Hematopoietic multipotent progenitor cell treated with erythropoietin and hydrocortisone succinate and interleukin-3 and kit ligand, for 6 days (in vitro differentiated cells): Measurements from ENCODE around the gene ZNF503.

Source experiments
- DNase-seq: peaks from one replicate; pipeline ENCODE4 v3.0.0-alpha.2; 2015

Gene ZNF503

DNA sequence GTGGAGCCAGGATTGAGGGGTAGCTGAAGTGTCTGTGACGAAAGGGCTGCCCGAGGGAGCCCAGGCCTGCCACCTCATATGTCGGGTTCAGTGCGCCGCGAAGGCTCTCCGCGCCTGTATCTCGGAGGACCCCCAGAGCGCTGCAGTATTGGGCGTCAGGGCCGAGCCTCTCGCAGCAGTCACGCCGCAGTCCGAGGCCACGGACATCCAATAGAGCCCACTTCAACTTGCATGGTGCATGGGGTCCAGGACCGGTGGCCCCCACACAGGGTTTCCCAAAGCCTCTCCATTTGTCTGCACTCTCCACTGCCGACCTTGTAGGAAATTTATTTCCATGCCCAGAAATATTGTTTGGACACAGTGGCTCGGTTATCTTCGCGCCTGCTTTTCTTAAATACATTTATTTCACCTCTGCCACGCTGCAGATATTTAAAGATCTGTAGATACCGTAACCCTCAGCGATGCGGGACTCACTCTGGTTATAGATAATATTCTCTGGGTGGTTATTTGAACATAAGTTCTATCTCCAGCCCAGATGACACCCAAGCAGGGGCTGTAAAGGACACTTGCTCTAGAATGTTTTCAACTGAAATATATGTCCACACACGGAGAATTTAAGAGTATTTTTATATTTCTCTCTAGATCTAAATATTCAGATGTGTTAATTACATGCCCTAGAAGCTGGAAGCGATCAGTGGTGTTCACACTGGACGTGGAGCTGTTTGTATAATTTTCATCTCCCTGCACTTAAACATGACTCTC, 5.1 kb upstream of the ZNF503 start:
- no peak for DNase-seq

- no peak for DNase-seq
Measured at GRCh38 chr10:75405598-75406461, 4.3 kb upstream of the ZNF503 start.

GRCh38 chr10:75404815-75405597, 3.4 kb upstream of the ZNF503 start:
- no peak for DNase-seq

GRCh38 chr10:75403939-75404814, 2.6 kb upstream of the ZNF503 start:
- DNase-seq = no peak

DNA sequence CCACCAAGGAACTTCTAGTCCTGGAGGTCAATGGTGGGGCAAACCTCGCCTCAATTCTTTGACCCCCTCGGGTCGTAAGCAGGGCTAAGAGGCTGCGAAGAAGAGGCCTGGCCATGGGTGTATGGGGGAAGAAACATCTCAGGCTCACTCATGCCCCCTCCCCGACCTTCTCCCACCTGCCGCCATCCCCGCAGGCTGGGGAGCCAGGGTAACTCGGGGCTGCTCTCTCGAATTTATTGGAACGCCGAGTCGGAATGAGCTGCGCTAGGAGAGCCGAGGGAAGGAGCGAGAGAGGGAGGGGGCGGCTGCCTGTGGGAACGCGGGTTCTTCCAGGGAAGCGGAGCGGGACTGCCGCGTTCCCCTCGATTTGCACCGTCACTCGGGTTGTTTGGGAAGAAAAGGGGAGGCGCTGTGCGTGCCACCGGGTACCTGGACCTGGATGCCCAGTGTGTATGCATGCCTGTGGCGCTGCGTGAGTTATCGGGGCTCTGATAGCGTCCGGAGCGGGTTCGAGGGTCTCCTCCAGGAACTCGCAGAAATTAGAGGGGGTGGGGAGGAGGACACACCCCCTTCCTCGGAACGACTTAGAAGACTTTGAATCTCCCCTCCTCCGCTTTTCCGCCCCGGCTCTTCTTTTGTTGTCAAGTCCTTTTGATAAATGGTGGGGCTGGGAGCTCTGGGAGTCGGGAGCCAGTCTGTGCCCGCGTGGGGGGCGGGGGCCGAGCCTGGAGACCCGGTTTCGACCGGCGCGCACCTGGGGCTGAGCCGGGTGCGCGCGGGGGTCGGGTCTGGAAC, 1.8 kb upstream of the ZNF503 start:
- no peak for DNase-seq

DNA sequence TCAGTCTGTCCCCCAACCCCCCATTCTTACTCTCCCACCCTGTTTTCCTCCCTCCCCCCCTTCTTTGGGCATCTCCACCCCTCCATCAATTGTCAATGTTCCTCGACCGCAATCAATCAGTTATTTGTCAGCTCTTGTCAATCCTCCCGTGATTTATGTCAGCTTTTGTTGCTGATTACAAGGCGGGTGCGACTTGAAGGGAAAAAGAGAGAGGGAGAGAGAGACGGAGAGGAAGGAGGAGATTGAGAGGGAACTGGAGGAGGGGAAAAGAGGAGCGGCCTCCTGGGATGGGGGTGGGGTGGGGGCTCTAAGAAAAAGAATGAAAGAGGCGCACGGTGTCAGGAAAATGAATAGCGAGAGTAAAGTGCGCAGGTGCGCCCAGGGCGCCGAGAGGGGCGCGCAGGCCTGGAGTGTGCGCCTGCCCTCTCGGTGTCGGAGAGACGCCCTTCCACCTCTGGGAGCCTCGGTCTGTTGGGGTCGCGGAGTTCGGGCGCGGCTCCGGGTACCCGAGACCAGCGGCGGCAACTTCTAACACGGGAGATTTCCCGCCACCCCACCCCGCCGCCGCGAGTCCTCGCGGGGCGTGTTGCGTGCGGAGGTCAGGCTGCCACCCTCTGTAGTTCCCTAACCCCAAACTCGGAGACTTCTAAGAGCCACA, 1.1 kb upstream of the ZNF503 start:
- no peak for DNase-seq

GRCh38 chr10:75400771-75401568, 594 bp downstream of the ZNF503 start:
- DNase-seq = no peak

- DNase-seq = no peak
Measured at GRCh38 chr10:75400163-75400770, 1.3 kb downstream of the ZNF503 start.

GRCh38 chr10:75399461-75400162, 2.0 kb downstream of the ZNF503 start:
- peak; percentile 80 for DNase-seq

DNA sequence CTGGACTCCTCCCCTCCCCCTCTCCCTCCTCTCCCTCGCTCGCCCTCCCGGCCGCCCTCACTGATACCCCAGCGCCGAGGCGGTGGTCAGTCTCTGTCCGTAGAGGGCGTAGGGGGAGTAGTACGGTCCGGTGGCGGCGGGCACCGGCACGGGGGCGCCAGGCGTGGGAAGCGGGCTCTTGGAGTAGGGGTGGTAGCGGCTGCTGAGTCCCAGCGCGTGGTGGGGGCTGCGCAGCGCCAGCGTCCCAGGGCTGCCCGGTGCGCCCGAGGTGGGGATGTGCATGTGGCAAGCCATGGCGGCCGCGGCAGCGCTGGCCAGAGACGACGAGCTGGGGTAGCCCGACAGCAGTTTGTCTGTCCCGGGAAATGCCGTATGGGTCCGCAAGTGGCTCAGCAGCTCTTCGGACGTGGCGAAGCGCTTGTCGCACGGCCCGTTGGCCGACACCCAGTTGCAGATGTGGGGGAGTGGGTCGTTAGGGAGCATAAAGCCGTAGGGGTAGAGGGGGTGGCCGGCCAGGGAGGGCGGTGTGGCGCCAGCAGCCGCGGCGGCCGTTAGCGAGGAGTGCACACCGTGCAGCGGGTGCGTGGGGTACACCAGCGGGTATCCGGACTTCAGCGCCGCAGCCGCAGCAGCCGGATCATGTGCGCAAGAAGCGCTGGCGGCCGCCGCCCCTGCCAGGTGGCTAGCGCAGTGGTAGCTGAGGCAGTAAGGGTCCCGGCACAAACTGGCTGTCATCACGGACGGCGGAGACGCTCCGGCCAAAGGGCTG, 2.7 kb downstream of the ZNF503 start:
- no peak for DNase-seq

DNA sequence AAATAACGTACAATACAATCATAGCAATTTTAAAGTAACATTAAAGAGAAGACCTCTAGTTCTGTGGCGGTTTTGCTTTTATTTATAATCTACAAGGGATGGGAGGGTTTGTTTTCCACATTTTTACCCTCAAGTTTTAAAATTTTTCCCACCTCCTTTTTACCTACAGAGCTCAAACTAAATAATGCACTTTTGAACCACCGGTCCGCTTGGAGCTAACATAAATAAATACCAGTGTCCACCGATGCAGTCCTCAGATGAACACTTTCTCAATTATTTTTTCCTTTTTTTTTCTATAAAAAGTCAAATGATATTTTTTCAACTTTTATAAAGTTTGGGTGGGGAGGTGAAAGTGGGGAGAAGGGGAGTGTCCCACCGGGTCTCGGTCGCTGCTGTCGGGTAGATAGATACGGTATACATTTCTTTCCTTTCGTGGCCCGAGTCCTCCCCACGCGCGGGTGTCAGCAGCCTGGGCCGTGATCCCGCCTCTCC, 3.3 kb downstream of the ZNF503 start:
- no peak for DNase-seq

- no peak for DNase-seq
Measured at GRCh38 chr10:75397496-75398199, 3.9 kb downstream of the ZNF503 start.

DNA sequence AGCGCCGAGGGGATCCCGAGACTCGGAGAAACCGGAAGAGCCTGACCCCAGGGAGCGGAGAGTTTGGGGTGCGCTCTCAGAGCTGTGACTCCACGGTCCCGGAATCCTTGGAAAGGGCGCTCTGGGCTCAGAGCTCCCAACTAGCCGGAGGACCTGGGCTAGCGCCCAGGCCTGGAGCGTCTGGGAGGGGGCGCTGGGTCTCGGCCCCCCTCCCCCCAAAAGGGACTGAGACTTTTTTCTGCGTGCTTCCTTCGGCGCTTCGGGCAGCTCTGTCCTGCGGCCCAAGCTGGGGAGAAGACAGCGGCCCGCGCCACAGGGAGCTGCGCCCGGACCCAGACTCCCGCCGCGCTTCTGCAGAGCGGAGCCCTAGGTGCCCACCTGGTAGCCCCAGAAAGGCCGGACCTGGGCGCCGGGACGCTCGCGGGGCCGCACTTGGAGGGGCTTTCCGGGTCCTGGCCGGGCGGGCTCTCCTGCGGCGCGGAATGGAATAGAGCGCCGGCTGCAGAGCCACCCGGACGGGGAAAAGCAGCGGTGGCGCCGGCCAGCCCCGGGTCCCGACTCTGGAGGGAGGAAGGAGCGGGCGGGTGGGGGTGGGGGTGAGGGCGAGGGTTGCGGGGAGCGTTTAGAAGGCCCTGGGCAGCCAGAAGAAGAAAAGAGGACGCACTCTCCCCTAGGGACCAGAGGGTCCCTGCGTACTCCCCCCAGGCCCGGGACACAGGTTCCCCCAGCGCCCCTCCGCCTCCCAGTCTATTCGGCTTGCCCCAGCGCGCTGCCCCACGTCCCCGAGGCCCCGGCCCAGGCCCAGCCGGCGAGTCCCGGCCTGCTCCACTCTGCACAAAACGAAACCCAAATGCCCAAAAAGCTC, 4.7 kb downstream of the ZNF503 start:
- DNase-seq = no peak

DNA sequence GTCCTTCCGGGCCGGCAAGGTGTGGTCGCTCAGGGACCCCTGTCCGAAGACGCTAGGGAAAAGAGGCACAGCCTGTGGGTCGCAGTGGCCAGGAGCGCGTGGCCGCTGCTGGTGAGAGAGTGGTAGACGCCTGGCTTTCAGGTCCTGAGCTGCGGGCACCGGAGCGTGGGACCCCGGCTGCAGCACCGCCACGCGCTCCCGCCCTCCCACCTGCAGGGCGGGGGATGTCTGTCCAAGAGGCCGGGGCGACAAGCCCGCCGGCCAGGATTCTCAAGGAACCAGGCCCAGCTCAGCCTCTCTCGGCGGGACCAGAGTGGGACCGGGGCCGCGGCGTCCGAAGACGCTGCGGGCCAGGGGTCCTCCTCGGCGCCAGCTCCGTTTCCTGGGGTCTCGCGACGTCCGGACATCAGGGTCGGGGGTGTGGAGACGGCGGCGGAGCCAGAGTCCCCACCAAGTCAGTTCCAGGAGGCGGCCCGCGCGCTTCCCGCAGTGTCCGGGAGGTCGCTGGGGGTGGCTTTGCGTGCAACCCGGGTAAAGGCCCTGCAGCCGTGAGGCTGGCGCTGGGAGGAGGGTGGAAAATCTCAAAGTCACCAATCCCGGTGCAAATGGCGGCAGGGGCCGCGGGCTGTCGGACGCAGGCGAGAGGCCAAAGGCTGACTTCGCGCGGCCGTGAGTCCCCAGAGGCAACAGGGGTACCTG, 5.5 kb downstream of the ZNF503 start:
- no peak for DNase-seq
